ENCODE data around the gene SCNN1B. TPM values are rescaled to one million over a fixed set of nuclear protein-coding genes. Genes with fewer than 3 reads are reported as not detected.

Gene SCNN1B
- total RNA-seq, 2 experiments from 2014 or later = not detected

- no peak overlapping the region for H3K4me3 Mint-ChIP-seq
- CTCF ChIA-PET = no interaction called here
- no peak for ATAC-seq (ENCODE audit: poor library complexity)
Observed at GRCh38 chr16:23274968-23275367, 27.1 kb upstream of the SCNN1B start.

GRCh38 chr16:23276821-23277220, 25.3 kb upstream of the SCNN1B start:
- peaks cover 4% of the 10 kb centered on the region for H3K9me3 Mint-ChIP-seq
- H3K36me3 Mint-ChIP-seq (ENCODE audit: low read depth) = no peaks in the 10 kb centered on the region
- peaks cover 60% of the 10 kb centered on the region for H3K27me3 Mint-ChIP-seq
- H3K4me1 ChIP-seq (ENCODE audit: insufficient read depth, low read length) = no peaks in the 10 kb centered on the region
- TF ChIP-seq, protein P1, sequence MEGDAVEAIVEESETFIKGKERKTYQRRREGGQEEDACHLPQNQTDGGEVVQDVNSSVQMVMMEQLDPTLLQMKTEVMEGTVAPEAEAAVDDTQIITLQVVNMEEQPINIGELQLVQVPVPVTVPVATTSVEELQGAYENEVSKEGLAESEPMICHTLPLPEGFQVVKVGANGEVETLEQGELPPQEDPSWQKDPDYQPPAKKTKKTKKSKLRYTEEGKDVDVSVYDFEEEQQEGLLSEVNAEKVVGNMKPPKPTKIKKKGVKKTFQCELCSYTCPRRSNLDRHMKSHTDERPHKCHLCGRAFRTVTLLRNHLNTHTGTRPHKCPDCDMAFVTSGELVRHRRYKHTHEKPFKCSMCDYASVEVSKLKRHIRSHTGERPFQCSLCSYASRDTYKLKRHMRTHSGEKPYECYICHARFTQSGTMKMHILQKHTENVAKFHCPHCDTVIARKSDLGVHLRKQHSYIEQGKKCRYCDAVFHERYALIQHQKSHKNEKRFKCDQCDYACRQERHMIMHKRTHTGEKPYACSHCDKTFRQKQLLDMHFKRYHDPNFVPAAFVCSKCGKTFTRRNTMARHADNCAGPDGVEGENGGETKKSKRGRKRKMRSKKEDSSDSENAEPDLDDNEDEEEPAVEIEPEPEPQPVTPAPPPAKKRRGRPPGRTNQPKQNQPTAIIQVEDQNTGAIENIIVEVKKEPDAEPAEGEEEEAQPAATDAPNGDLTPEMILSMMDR (IDR thresholded peaks at IDR 0.05) = no peak
- CTCF ChIA-PET = no interaction called here
- H3K4me3 Mint-ChIP-seq = no peak overlapping the region
- no peak overlapping the region for H3K4me3 ChIP-seq (ENCODE audit: low read length)
- no peak overlapping the region for H3K27ac ChIP-seq (ENCODE audit: low read depth in 1 of 2, low read length in 2 of 2)
- POLR2A ChIA-PET = no interaction called here
- no peaks in the 10 kb centered on the region for H3K9me3 ChIP-seq (ENCODE audit: control insufficient read depth in 1 of 2, insufficient read depth in 1 of 2, low read length in 2 of 2)
- no peak overlapping the region for H3K27ac Mint-ChIP-seq
- intact Hi-C loops (cut with DNase I, micrococcal nuclease) = no loop called here
- ATAC-seq (ENCODE audit: poor library complexity) (no peak), DNase-seq (no peak)
- no peaks in the 10 kb centered on the region for H3K4me1 Mint-ChIP-seq (ENCODE audit: low read depth)
- H3K27me3 ChIP-seq (ENCODE audit: control insufficient read depth in 1 of 2, insufficient read depth in 2 of 2, low read length in 2 of 2) = peaks cover 9 to 14% of the 10 kb centered on the region in 2 experiments
- no peaks in the 10 kb centered on the region for H3K36me3 ChIP-seq (ENCODE audit: insufficient read depth, low read length)

More at GRCh38 chr16:23274968-23275367, 27.1 kb upstream of the SCNN1B start:
- H3K9me3 ChIP-seq (ENCODE audit: control insufficient read depth in 1 of 2, insufficient read depth in 1 of 2, low read length in 2 of 2) = peaks cover 0 to 4% of the 10 kb centered on the region in 2 experiments
- TF ChIP-seq, protein P1 (IDR thresholded peaks at IDR 0.05) = no peak
- POLR2A ChIA-PET = no interaction called here
- DNase-seq = no peak
- Mint-ChIP-seq H3K36me3 (ENCODE audit: low read depth) (no peaks in the 10 kb centered on the region), H3K9me3 (peaks cover 10% of the 10 kb centered on the region), H3K4me1 (ENCODE audit: low read depth) (no peaks in the 10 kb centered on the region), H3K27ac (no peak overlapping the region), H3K27me3 (peaks cover 45% of the 10 kb centered on the region)
- H3K27ac ChIP-seq (ENCODE audit: low read depth in 1 of 2, low read length in 2 of 2) = no peak overlapping the region
- peaks cover 4 to 7% of the 10 kb centered on the region in 2 experiments for H3K27me3 ChIP-seq (ENCODE audit: control insufficient read depth in 1 of 2, insufficient read depth in 2 of 2, low read length in 2 of 2)
- H3K4me1 ChIP-seq (ENCODE audit: insufficient read depth, low read length) = no peaks in the 10 kb centered on the region
- intact Hi-C loops (cut with DNase I, micrococcal nuclease) = no loop called here
- H3K4me3 ChIP-seq (ENCODE audit: low read length) = no peak overlapping the region
- no peaks in the 10 kb centered on the region for H3K36me3 ChIP-seq (ENCODE audit: insufficient read depth, low read length)

DNA sequence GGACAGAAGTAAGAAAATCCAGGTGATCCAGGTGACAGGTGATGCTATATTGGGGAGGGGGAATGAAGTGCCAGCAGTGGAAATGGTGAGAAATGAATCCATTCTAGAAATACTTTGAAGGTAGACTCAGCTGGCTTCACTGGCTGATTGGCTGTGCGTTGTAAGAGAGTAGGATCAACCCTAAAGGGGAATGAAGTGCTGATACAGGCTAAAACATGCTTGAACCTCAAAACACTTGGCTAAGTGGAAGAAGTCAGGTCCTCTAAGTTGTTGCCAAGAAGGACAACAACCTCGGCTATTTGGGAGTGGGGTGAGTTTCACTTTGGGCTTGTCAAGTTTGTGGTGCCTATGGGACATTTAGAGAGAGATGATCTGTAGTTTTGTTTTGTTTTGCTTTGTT, 24.1 kb upstream of the SCNN1B start:
- peaks cover 72% of the 10 kb centered on the region for H3K27me3 Mint-ChIP-seq

More for the DNA sequence above, 24.1 kb upstream of the SCNN1B start:
- TF ChIP-seq, protein P1 (IDR thresholded peaks at IDR 0.05) = no peak
- H3K9me3 Mint-ChIP-seq = peaks cover 4% of the 10 kb centered on the region
- H3K4me3 ChIP-seq (ENCODE audit: low read length) = no peak overlapping the region
- DNase-seq (no peak), ATAC-seq (ENCODE audit: poor library complexity) (no peak)
- no peak overlapping the region for H3K27ac Mint-ChIP-seq
- no peaks in the 10 kb centered on the region for H3K36me3 Mint-ChIP-seq (ENCODE audit: low read depth)
- H3K27me3 ChIP-seq (ENCODE audit: control insufficient read depth in 1 of 2, insufficient read depth in 2 of 2, low read length in 2 of 2) = peaks cover 14 to 16% of the 10 kb centered on the region in 2 experiments
- H3K4me3 Mint-ChIP-seq = no peak overlapping the region
- H3K27ac ChIP-seq (ENCODE audit: low read depth in 1 of 2, low read length in 2 of 2) = no peak overlapping the region
- H3K9me3 ChIP-seq (ENCODE audit: control insufficient read depth in 1 of 2, insufficient read depth in 1 of 2, low read length in 2 of 2) = no peaks in the 10 kb centered on the region
- no peaks in the 10 kb centered on the region for H3K4me1 ChIP-seq (ENCODE audit: insufficient read depth, low read length)
- intact Hi-C loops (cut with DNase I, micrococcal nuclease) = no loop called here
- H3K4me1 Mint-ChIP-seq (ENCODE audit: low read depth) = no peaks in the 10 kb centered on the region
- H3K36me3 ChIP-seq (ENCODE audit: insufficient read depth, low read length) = no peaks in the 10 kb centered on the region
- POLR2A ChIA-PET = no interaction called here
- CTCF ChIA-PET = no interaction called here
